22Rv1 (cell line): Measurements from ENCODE around the gene PCDHGA9.

ENCODE experiments used
- H3K27ac ChIP-seq: fragments of 450-650 bp; 2 replicates; pipeline ENCODE4 v1.5.1; 2017
- ZFX ChIP-seq: fragments of 450-650 bp; IDR thresholded peaks from 2 replicates; pipeline ENCODE4 v1.6.1; 2017; ENCODE audit warnings: antibody characterized with exemption, borderline replicate concordance
- TF ChIP-seq, protein P1 (sequence below): fragments of 450-650 bp; IDR thresholded peaks from 2 replicates; pipeline ENCODE4 v1.5.1; 2017; ENCODE audit warnings: mild to moderate bottlenecking

PCDHGA9 gene

DNA sequence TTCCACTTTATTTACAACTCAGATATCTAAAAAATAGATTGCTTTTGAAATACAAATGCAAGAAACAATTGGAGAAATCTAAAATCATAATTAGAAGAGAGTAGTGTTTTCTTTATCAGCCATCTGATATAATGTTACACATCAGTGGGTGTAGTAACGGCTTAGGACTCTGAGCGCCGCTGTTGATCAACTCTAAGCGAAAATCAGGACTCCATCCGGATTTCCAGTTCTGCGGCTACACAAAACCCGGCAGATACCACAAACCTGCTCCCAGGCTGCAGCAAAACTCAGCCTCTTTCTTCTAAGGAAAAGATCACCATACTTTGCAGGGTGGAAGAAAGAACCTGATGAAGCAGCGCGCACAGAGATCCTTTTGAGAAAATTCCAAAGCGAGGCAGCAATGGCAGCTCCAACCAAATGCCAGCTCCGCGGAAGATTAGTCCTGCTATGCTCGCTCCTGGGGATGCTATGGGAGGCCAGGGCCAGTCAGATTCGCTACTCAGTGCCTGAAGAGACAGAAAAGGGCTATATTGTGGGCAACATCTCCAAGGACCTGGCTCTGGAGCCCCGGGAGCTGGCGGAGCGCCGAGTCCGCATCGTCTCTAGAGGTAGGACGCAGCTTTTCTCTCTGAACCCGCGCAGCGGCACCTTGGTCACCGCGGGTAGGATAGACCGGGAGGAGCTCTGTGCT is at the start of gene PCDHGA9:
Gene PCDHGA9 (plus strand): TSS at position 226 of the 691 bp plus-strand sequence. CDS start 175 bp downstream, at position 401.
- H3K27ac ChIP-seq = no peak within 1 kb of the TSS
- TF ChIP-seq, protein P1, sequence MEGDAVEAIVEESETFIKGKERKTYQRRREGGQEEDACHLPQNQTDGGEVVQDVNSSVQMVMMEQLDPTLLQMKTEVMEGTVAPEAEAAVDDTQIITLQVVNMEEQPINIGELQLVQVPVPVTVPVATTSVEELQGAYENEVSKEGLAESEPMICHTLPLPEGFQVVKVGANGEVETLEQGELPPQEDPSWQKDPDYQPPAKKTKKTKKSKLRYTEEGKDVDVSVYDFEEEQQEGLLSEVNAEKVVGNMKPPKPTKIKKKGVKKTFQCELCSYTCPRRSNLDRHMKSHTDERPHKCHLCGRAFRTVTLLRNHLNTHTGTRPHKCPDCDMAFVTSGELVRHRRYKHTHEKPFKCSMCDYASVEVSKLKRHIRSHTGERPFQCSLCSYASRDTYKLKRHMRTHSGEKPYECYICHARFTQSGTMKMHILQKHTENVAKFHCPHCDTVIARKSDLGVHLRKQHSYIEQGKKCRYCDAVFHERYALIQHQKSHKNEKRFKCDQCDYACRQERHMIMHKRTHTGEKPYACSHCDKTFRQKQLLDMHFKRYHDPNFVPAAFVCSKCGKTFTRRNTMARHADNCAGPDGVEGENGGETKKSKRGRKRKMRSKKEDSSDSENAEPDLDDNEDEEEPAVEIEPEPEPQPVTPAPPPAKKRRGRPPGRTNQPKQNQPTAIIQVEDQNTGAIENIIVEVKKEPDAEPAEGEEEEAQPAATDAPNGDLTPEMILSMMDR = peak; percentile 82
- TF ChIP-seq ZFX = no peak

DNA sequence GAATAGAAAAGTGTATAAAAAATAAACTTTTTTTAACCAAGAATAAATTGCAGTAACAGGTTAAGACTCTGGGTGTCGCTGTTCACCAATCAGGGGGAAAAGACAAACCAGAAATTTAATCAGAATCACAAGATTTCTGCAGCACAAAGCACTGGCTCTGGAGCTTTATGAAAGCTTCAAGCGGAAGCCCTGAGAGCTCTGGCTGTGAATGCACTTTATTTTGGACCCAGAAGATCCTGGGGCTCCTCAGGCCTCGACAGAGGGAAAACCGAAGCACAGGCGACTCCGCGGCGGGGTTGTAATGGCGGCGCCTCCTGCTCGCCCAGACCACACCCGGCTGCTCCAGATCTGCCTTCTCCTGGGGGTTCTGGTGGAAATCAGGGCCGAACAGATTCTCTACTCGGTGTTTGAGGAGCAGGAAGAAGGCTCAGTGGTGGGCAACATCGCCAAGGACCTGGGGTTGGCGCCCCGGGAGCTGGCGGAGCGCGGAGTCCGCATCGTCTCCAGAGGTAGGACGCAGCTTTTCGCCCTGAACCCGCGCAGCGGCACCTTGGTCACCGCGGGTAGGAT is 47.6 kb upstream of the PCDHGA9 start, which contains the start of gene PCDHGA4:
Gene PCDHGA4 (plus strand): TSS at position 122 of the 570 bp plus-strand sequence. CDS start 87 bp downstream, at position 209.
- H3K27ac ChIP-seq = no peak within 1 kb of the TSS
- no peak for TF ChIP-seq ZFX
- TF ChIP-seq, protein P1 = peak; percentile 45

DNA sequence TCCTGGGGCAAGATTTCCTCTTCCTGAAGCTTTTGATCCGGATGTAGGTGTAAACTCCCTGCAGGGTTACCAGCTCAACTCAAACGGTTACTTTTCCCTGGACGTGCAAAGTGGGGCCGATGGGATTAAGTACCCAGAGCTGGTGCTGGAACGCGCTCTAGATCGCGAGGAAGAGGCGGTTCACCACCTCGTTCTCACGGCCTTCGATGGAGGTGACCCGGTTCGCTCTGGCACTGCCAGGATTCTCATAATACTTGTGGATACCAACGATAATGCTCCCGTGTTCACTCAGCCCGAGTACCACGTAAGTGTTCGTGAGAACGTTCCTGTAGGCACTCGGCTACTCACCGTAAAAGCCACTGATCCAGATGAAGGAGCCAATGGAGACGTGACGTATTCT is 46.9 kb upstream of the PCDHGA9 start:
- no peak overlapping the region for H3K27ac ChIP-seq
- TF ChIP-seq, protein P1 = no peak
- TF ChIP-seq ZFX = no peak

DNA sequence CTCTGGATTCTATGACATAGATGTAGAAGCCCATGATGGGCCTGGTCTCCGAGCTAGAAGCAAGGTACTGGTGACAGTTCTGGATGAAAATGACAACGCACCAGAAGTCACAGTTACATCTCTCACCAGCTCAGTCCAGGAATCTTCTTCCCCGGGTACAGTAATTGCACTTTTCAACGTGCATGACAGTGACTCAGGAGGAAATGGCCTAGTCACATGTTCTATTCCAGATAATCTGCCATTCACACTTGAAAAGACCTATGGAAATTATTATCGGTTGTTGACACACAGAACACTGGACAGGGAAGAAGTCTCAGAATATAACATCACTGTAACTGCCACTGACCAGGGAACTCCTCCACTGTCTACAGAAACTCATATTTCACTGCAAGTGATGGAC is 46.4 kb upstream of the PCDHGA9 start:
- no peak overlapping the region for H3K27ac ChIP-seq
- TF ChIP-seq, protein P1 = no peak
- TF ChIP-seq ZFX = no peak

DNA sequence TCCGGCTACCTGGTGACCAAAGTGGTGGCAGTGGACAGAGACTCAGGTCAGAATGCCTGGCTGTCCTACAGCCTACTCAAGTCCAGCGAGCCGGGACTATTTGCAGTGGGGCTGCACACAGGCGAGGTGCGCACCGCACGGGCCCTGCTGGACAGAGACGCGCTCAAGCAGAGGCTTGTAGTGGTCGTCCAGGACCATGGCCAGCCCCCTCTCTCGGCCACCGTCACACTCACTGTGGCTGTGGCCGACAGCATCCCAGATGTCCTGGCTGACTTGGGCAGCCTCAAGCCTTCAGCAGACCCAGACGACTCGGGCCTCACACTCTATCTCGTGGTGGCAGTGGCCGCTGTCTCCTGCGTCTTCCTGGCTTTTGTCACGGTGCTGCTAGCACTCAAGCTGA is 45.6 kb upstream of the PCDHGA9 start:
- H3K27ac ChIP-seq = no peak overlapping the region
- no peak for TF ChIP-seq ZFX
- TF ChIP-seq, protein P1 = no peak

DNA sequence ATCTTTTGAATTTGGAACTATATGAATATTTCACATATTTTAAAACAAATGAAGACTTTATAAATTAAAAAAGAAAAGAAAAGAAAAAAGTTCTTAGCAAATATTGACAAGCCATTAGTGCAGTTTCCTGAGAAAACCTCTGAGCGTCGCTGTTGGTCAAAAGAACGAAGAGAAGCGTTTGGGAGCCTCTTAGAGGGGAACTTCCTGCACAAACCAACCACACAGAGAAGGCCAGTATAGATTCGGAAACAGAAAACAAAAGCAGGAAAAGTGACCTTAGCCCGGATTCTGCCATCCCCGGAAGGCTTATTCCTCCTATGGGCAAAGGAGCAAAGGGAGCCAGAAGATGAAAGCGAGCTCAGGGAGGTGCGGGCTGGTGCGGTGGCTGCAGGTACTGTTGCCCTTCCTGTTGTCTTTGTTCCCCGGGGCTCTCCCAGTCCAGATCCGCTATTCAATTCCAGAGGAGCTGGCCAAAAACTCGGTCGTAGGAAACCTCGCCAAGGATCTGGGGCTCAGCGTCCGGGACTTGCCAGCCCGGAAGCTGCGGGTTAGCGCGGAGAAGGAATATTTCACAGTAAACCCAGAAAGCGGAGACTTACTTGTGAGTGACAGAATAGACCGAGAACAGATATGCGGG is 42.7 kb upstream of the PCDHGA9 start, which contains the start of gene PCDHGB2:
Gene PCDHGB2 (plus strand): TSS at position 205 of the 637 bp plus-strand sequence. CDS start 142 bp downstream, at position 347.
- no peak within 1 kb of the TSS for H3K27ac ChIP-seq
- no peak for TF ChIP-seq ZFX
- TF ChIP-seq, protein P1 = peak; percentile 60
